Endodermal cell (in vitro differentiated cells): ENCODE measurements around the gene LSG1. TPM values are rescaled to one million over a fixed set of nuclear protein-coding genes. Genes with fewer than 3 reads are reported as not detected.

Experiments used
- DNase-seq: peaks from one replicate; pipeline ENCODE4 v3.0.0-alpha.2; 2017
- H3K27ac ChIP-seq: 2 replicates; pipeline ENCODE4 v1.5.1; 2013; ENCODE audit warnings: mild to moderate bottlenecking, low read depth, low read length, moderate library complexity
- H3K27me3 ChIP-seq: 2 replicates; pipeline ENCODE4 v1.6.1; 2013; ENCODE audit warnings: mild to moderate bottlenecking, low read length, moderate library complexity; ENCODE audit not compliant: insufficient read depth, control insufficient read depth, poor library complexity, severe bottlenecking
- H3K36me3 ChIP-seq: 2 replicates; pipeline ENCODE4 v1.7.0; 2013; ENCODE audit warnings: mild to moderate bottlenecking, low read length, moderate library complexity; ENCODE audit not compliant: control insufficient read depth, insufficient read depth
- H3K4me1 ChIP-seq: one replicate; pipeline ENCODE4 v1.7.0; 2013; ENCODE audit warnings: low read length; ENCODE audit not compliant: control insufficient read depth, insufficient read depth
- H3K4me3 ChIP-seq: 2 replicates; pipeline ENCODE4 v1.5.1; 2013; ENCODE audit warnings: mild to moderate bottlenecking, low read length, moderate library complexity
- H3K9ac ChIP-seq: 2 replicates; pipeline ENCODE4 v1.6.1; 2013; ENCODE audit warnings: mild to moderate bottlenecking, low read length, moderate library complexity; ENCODE audit not compliant: poor library complexity, severe bottlenecking; ENCODE audit errors: extremely low read depth
- H3K9me3 ChIP-seq: 2 replicates; pipeline ENCODE4 v1.6.1; 2013; ENCODE audit warnings: mild to moderate bottlenecking, low read length, moderate library complexity; ENCODE audit not compliant: control insufficient read depth
- H3K27ac Mint-ChIP-seq: 2 replicates; pipeline ENCODE4 v1.8.0; 2020; ENCODE audit warnings: mixed read lengths
- H3K27me3 Mint-ChIP-seq: 2 replicates; pipeline ENCODE4 v1.8.0; 2021; ENCODE audit warnings: mild to moderate bottlenecking, mixed read lengths; ENCODE audit not compliant: insufficient read depth
- H3K36me3 Mint-ChIP-seq: 2 replicates; pipeline ENCODE4 v1.8.0; 2020; ENCODE audit warnings: low read depth, mixed read lengths
- H3K4me1 Mint-ChIP-seq: 2 replicates; pipeline ENCODE4 v1.8.0; 2020; ENCODE audit warnings: mixed read lengths
- H3K4me3 Mint-ChIP-seq: 2 replicates; pipeline ENCODE4 v1.8.0; 2020; ENCODE audit warnings: mild to moderate bottlenecking, moderate library complexity, mixed read lengths
- H3K9me3 Mint-ChIP-seq: 2 replicates; pipeline ENCODE4 v1.8.0; 2020; ENCODE audit warnings: mild to moderate bottlenecking, mixed read lengths
- CTCF ChIP-seq: fragments of 200-600 bp; sonication (generic); conservative IDR thresholded peaks from 2 replicates; pipeline ENCODE4 v1.5.0; 2021; ENCODE audit warnings: antibody characterized with exemption, mild to moderate bottlenecking
- WGBS, 2 experiments: methylation state at CpG; one replicate each; pipeline versions ENCODE4 v1.1.5 to v1.1.7; 2013; ENCODE audit warnings: missing lambda C conversion rate in 2 of 2, mixed read lengths in 1 of 2; ENCODE audit not compliant: insufficient coverage in 1 of 2, insufficient read length in 1 of 2; 5-methylcytosine and 5-hydroxymethylcytosine counted together
- total RNA-seq, 2 donors: library from RNA; stranded (reverse); fragmentation: NEBNext Ultra II Directional in 1 of 2; extraction: Animal tissue kit (Norgen Biotek cat#: 25700) in 1 of 2; gene quantifications; 2 replicates in 1 of 2; 3 replicates in 1 of 2; pipeline ENCODE4 v1.2.1, GENCODE V29; 2021

The LSG1 gene
- total RNA-seq, 2 donors from 2014 or later, result 38.3 to 44.7 TPM

GRCh38 chr3:194675680-194676079 is 3.7 kb upstream of the LSG1 start:
- no peak for TF ChIP-seq CTCF
- Histone ChIP-seq H3K27me3 (peaks cover 22% of the 10 kb centered on the region), H3K9me3 (no peaks in the 10 kb centered on the region), H3K4me1 (no peaks in the 10 kb centered on the region), H3K9ac (no peak overlapping the region), H3K4me3 (no peak overlapping the region), H3K27ac (no peak overlapping the region), H3K36me3 (no peaks in the 10 kb centered on the region)
- Mint-ChIP-seq H3K36me3 (no peaks in the 10 kb centered on the region), H3K4me1 (peaks cover 5% of the 10 kb centered on the region), H3K9me3 (no peaks in the 10 kb centered on the region), H3K27ac (no peak overlapping the region), H3K27me3 (peaks cover 7% of the 10 kb centered on the region), H3K4me3 (no peak overlapping the region)
- WGBS, 2 experiments, result 96% methylated on average over 3 of the region's 4 CpGs; no CpG with 5 or more reads in 1 of the 2 experiments
- DNase-seq, result no peak

GRCh38 chr3:194675081-194675640 is 3.2 kb upstream of the LSG1 start:
- H3K36me3 ChIP-seq, result peaks cover under 1% of the 10 kb centered on the region
- no peak overlapping the region for H3K4me3 ChIP-seq
- TF ChIP-seq CTCF, result no peak
- no peaks in the 10 kb centered on the region for H3K9me3 ChIP-seq
- H3K27me3 ChIP-seq, result peaks cover 22% of the 10 kb centered on the region
- Mint-ChIP-seq H3K9me3 (no peaks in the 10 kb centered on the region), H3K27me3 (peaks cover 7% of the 10 kb centered on the region), H3K4me3 (no peak overlapping the region), H3K36me3 (no peaks in the 10 kb centered on the region), H3K4me1 (peaks cover 6% of the 10 kb centered on the region), H3K27ac (no peak overlapping the region)
- no peak overlapping the region for H3K9ac ChIP-seq
- no peak overlapping the region for H3K27ac ChIP-seq
- DNase-seq, result no peak
- 84 to 91% methylated on average over 9 to 11 of the region's 12 CpGs for WGBS, 2 experiments
- no peaks in the 10 kb centered on the region for H3K4me1 ChIP-seq

DNA sequence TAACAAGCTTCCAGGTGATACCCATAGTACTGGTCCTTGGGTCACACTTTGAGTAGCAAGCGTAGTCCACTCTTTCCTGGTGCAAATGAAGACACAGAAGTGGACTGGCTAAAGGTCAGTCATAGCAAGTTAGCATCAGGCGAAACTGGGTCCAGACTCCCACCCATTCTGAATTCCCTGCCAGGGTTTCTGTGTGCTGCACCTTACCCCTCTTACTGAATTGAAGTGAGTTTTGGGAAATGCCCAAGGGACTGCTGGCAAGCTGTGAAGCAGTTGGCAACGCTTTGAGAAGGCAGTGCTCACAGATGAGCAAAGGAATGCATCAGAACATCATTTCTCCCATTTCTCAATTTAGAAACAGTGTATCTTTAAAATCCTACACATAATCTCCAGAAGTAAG is 1.8 kb upstream of the LSG1 start:
- peaks cover 7% of the 10 kb centered on the region for H3K27me3 Mint-ChIP-seq
- H3K4me3 Mint-ChIP-seq, result no peak overlapping the region
- H3K9me3 Mint-ChIP-seq, result no peaks in the 10 kb centered on the region
- H3K27ac ChIP-seq, result no peak overlapping the region
- no peak overlapping the region for H3K27ac Mint-ChIP-seq
- peaks cover 6% of the 10 kb centered on the region for H3K4me1 Mint-ChIP-seq
- H3K36me3 Mint-ChIP-seq, result peaks cover 10% of the 10 kb centered on the region
- H3K4me1 ChIP-seq, result no peaks in the 10 kb centered on the region
- H3K27me3 ChIP-seq, result peaks cover 22% of the 10 kb centered on the region
- no peak for DNase-seq
- no peak overlapping the region for H3K9ac ChIP-seq
- no peak for TF ChIP-seq CTCF
- H3K36me3 ChIP-seq, result peaks cover 14% of the 10 kb centered on the region
- H3K4me3 ChIP-seq, result no peak overlapping the region
- 85% methylated on average over 3 of the region's 3 CpGs for WGBS, 2 experiments
- no peaks in the 10 kb centered on the region for H3K9me3 ChIP-seq
